GM21360 (cell line): ENCODE measurements around the gene PRKCA.
"Not testable (repeated sequence)": the region's sequence is repeated elsewhere in the genome, so short reads cannot be mapped to it uniquely, and the experiment has no call there.

ENCODE experiments used
- ATAC-seq: cut with Tn5 transposase; IDR thresholded peaks from one replicate; pipeline ENCODE4 v1.9.1; 2021; ENCODE audit warnings: mild to moderate bottlenecking, moderate library complexity; ENCODE audit not compliant: unreplicated experiment

Gene PRKCA

GRCh38 chr17:66287911-66288310 lies 14.5 kb upstream of the PRKCA start:
- ATAC-seq, result no peak

- ATAC-seq, result no peak
These were observed 12.2 kb upstream of the PRKCA start for GRCh38 chr17:66290101-66290722.

- no peak for ATAC-seq
These were observed 10.1 kb upstream of the PRKCA start for GRCh38 chr17:66292353-66292752.

GRCh38 chr17:66296289-66296725 lies 6.1 kb upstream of the PRKCA start:
- ATAC-seq, result no peak

- ATAC-seq, result not testable (repeated sequence)
These were observed 5.0 kb upstream of the PRKCA start for GRCh38 chr17:66297443-66297842.

GRCh38 chr17:66299711-66300110 lies 2.7 kb upstream of the PRKCA start:
- no peak for ATAC-seq

GRCh38 chr17:66300956-66301355 lies 1.5 kb upstream of the PRKCA start:
- ATAC-seq, result no peak

- ATAC-seq, result no peak
These were observed 998 bp upstream of the PRKCA start for GRCh38 chr17:66301367-66301863.

- peak; percentile 21 for ATAC-seq
These were observed 581 bp downstream of the PRKCA start for GRCh38 chr17:66302761-66303626.

- no peak for ATAC-seq
These were observed 2.1 kb downstream of the PRKCA start for GRCh38 chr17:66304304-66305174.

- ATAC-seq, result no peak
These were observed 4.0 kb downstream of the PRKCA start for GRCh38 chr17:66306446-66306845.

GRCh38 chr17:66307257-66307656 lies 4.8 kb downstream of the PRKCA start:
- no peak for ATAC-seq

GRCh38 chr17:66308856-66309255 lies 6.4 kb downstream of the PRKCA start:
- no peak for ATAC-seq

- no peak for ATAC-seq
These were observed 7.4 kb downstream of the PRKCA start for GRCh38 chr17:66309793-66310192.

GRCh38 chr17:66310528-66311148 lies 8.2 kb downstream of the PRKCA start:
- ATAC-seq, result no peak

- no peak for ATAC-seq
These were observed 10.5 kb downstream of the PRKCA start for GRCh38 chr17:66312912-66313311.

GRCh38 chr17:66313325-66313724 lies 10.9 kb downstream of the PRKCA start:
- no peak for ATAC-seq

- ATAC-seq, result no peak
These were observed 11.7 kb downstream of the PRKCA start for GRCh38 chr17:66313995-66314659.

- no peak for ATAC-seq
These were observed 15.2 kb downstream of the PRKCA start for GRCh38 chr17:66317629-66318028.

- no peak for ATAC-seq
These were observed 16.8 kb downstream of the PRKCA start for GRCh38 chr17:66319226-66319625.
